Cardiac fibroblast (primary cell): ENCODE results near the gene HK1.
A peak's percentile ranks its signal among the peaks of the same experiment; 100 is the strongest.

ENCODE experiments used
- DNase-seq, 2 donors: peaks; one replicate each; pipeline versions ENCODE4 v3.0.0 to v3.0.0-alpha.2; 2010; ENCODE audit warnings: low read depth in 2 of 2
- H3K4me3 ChIP-seq, 2 donors: replicated peaks in 1 of 2; 1 replicate in 1 of 2; 2 replicates in 1 of 2; pipeline ENCODE4 v1.5.1; 2011; ENCODE audit warnings: low read depth in 2 of 2, low read length in 2 of 2, mild to moderate bottlenecking in 2 of 2, moderate library complexity in 1 of 2
- TF ChIP-seq, protein P1 (sequence below): IDR thresholded peaks from one replicate; pipeline ENCODE4 v1.5.1; 2011; ENCODE audit warnings: low read depth, mild to moderate bottlenecking, low read length, inconsistent platforms

The HK1 gene

GRCh38 chr10:69428165-69428564 is 149.9 kb downstream of the HK1 start:
- no peak for DNase-seq
- TF ChIP-seq, protein P1, sequence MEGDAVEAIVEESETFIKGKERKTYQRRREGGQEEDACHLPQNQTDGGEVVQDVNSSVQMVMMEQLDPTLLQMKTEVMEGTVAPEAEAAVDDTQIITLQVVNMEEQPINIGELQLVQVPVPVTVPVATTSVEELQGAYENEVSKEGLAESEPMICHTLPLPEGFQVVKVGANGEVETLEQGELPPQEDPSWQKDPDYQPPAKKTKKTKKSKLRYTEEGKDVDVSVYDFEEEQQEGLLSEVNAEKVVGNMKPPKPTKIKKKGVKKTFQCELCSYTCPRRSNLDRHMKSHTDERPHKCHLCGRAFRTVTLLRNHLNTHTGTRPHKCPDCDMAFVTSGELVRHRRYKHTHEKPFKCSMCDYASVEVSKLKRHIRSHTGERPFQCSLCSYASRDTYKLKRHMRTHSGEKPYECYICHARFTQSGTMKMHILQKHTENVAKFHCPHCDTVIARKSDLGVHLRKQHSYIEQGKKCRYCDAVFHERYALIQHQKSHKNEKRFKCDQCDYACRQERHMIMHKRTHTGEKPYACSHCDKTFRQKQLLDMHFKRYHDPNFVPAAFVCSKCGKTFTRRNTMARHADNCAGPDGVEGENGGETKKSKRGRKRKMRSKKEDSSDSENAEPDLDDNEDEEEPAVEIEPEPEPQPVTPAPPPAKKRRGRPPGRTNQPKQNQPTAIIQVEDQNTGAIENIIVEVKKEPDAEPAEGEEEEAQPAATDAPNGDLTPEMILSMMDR = no peak

DNA sequence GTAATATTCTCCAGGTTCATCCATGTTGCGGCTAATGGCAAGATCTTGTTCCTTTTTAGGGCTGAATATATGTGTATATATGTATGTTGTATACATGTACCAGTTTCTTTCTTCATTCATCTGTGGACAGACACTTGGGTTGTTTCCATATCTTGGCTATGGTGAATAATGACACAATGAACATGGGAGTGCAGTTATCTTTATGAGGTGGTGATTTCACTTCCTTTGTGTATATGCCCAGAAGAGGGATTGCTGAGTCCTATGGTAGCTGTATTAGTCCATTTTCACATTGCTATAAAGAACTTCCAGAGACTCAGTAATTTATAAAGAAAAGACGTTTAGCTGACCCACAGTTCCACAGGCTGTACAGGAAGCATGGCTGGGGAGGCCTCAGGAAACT is 155.9 kb downstream of the HK1 start:
- TF ChIP-seq, protein P1 = no peak
- DNase-seq = peak; percentile 29 to 53
- no peak overlapping the region for H3K4me3 ChIP-seq

More at GRCh38 chr10:69428165-69428564, 149.9 kb downstream of the HK1 start:
- no peak overlapping the region for H3K4me3 ChIP-seq

GRCh38 chr10:69434926-69435325 is 156.6 kb downstream of the HK1 start:
- DNase-seq = no peak
- no peak overlapping the region for H3K4me3 ChIP-seq
- TF ChIP-seq, protein P1 = no peak

GRCh38 chr10:69435966-69436520 is 157.7 kb downstream of the HK1 start:
- no peak for DNase-seq
- TF ChIP-seq, protein P1 = no peak
- H3K4me3 ChIP-seq = no peak overlapping the region

DNA sequence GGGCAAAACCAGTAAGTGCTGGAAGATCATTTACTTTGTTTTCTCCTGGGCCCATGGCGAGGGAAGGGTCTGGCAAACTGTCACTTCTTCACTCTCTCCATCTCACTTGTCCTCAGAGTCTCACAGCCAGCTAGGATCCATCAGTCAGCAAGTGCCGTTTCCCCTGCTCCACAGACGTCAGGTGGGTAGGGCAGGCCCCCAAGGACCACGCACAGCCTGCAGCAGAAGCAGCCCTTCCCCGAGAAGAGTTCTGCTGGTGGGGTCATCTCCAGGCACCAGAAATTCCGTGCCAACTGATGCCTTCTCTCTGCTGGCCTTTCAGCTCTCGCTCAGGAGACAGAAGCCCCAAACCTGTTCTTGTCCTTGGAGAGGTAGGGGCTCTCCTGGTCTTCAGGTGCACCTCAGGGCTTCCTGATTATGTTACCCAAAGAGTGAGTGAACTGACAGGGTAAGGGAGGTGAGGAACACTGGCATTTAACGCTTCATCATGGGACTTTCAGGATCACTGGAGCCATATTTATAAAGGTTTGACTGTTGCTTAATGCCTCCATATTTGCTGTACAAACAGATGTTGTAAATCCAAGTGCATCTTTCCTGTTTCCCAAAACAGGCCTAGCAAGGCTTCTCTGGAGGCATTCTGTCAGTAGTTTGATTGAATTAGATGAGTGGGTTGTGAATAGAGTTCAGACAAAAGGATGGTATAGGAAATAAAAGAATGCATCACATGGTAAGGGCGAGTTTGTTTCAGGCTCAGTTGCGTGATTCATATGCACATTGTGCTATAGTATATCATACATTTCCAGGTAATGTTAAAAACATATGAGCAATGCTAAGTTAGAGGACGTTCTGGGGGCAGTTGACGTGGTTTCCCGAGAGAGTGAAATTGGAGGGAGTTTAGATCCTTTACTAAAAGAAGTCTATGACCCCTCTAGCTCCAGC is 159.3 kb downstream of the HK1 start:
- no peak overlapping the region for H3K4me3 ChIP-seq
- TF ChIP-seq, protein P1 = no peak
- DNase-seq = no peak

GRCh38 chr10:69438536-69439349 is 160.4 kb downstream of the HK1 start:
- TF ChIP-seq, protein P1 = no peak
- peak; percentile 51 to 54 for DNase-seq
- H3K4me3 ChIP-seq = no peak overlapping the region
